Aorta (tissue), 5 donors: ENCODE data around the gene ZDHHC12. TPM values are rescaled to one million over a fixed set of nuclear protein-coding genes. Genes with fewer than 3 reads are reported as not detected.

Source experiments
- ATAC-seq: fragments of 200-7000 bp; cut with Tn5 transposase; one replicate; pipeline ENCODE4 v1.9.1; 2022; ENCODE audit warnings: moderate library complexity; ENCODE audit not compliant: low FRiP score
- DNase-seq, 2 donors: peaks; one replicate each; pipeline ENCODE4 v3.0.0-alpha.2; 2020
- H3K27ac ChIP-seq, 2 donors: one replicate each; pipeline ENCODE4 v1.5.1; 2013; ENCODE audit warnings: low read length in 2 of 2, mild to moderate bottlenecking in 2 of 2, moderate library complexity in 2 of 2, control low read depth in 1 of 2, inconsistent platforms in 1 of 2, low read depth in 1 of 2
- H3K27me3 ChIP-seq, 2 donors: one replicate each; pipeline ENCODE4 v1.6.1; 2013; ENCODE audit warnings: control low read depth in 1 of 2, low read length in 1 of 2, mild to moderate bottlenecking in 1 of 2, moderate library complexity in 1 of 2; ENCODE audit not compliant: insufficient read depth in 2 of 2, control insufficient read depth in 1 of 2
- H3K36me3 ChIP-seq, 2 donors: one replicate each; pipeline ENCODE4 v1.6.1; 2013; ENCODE audit warnings: control low read depth in 1 of 2, low read length in 1 of 2, mild to moderate bottlenecking in 1 of 2; ENCODE audit not compliant: insufficient read depth in 2 of 2, control insufficient read depth in 1 of 2
- H3K4me1 ChIP-seq, 2 donors: one replicate each; pipeline ENCODE4 v1.6.1; 2013; ENCODE audit warnings: low read length in 2 of 2, control low read depth in 1 of 2, mild to moderate bottlenecking in 1 of 2, moderate library complexity in 1 of 2; ENCODE audit not compliant: insufficient read depth in 2 of 2, control insufficient read depth in 1 of 2
- H3K4me3 ChIP-seq, 2 donors: one replicate each; pipeline ENCODE4 v1.5.1; 2013; ENCODE audit warnings: low read length in 2 of 2, control low read depth in 1 of 2, mild to moderate bottlenecking in 1 of 2
- H3K9me3 ChIP-seq: one replicate; pipeline ENCODE4 v1.6.1; 2013; ENCODE audit warnings: mild to moderate bottlenecking, low read length; ENCODE audit not compliant: control insufficient read depth
- WGBS, 2 donors: extraction: QIAGEN DNeasy Blood & Tissue Kit; methylation state at CpG; one replicate each; pipeline ENCODE4 v1.1.7; 2013; 5-methylcytosine and 5-hydroxymethylcytosine counted together
- intact Hi-C, 2 donors: fragments of 100-400 bp; cut with DNase I; formaldehyde crosslinking; loops; one replicate each; pipeline versions ENCODE4 v1.14.2 to v1.15.0; 2022
- polyA plus RNA-seq, 2 donors: library from polyadenylated mRNA; stranded (reverse); fragments of 200-250 nt; gene quantifications; one replicate each; pipeline ENCODE4 v1.2.3, GENCODE V29; 2013
- total RNA-seq, 2 donors: library from RNA; stranded (reverse); fragmentation: NEBNext Ultra II Directional; extraction: Animal tissue kit (Norgen Biotek cat#: 25700); gene quantifications; one replicate each; pipeline ENCODE4 v1.2.1, GENCODE V29; 2021
- donor health status: healthy with polysubstance abuse.
- donor health status: Bipolar disorder and iron deficiency.
- donor health status: DM: no; HTN: no; CAD: no.
- donor health status: DM: no; HTN: no; CAD: no.
- donor health status: DM: yes; HTN: yes; CAD: no.

The ZDHHC12 gene
- total and polyA plus RNA-seq, 4 donors, result 11.2 to 30.9 (median 17.2) TPM

DNA sequence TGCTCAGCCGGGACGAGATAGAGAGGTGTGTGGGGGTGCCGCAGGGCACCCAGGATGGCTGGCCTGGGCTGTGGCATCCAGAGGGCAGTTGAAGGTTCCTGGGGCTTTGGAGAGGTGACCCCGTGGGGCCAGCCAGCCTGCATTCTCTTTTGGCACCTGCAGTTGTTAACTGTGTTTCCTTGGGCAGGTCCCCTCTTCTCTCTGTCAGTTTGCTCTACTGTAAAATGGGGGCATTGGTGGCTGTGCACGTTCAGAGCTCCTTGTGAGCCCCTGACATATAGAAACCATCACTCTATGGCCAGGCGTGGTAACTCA lies 8.5 kb downstream of the ZDHHC12 start:
- Histone ChIP-seq H3K9me3 (no peaks in the 10 kb centered on the region), H3K4me1 (no peaks in the 10 kb centered on the region), H3K4me3 (no peak overlapping the region), H3K27me3 (no peaks in the 10 kb centered on the region), H3K36me3 (no peaks in the 10 kb centered on the region), H3K27ac (no peak overlapping the region)
- DNase-seq (peak in 1 of 2 donors; percentile 23), ATAC-seq (no peak)
- intact Hi-C loops, result no loop called here
- 90 to 94% methylated on average over 6 of the region's 6 CpGs for WGBS, 2 donors

- intact Hi-C loops, result no loop called here
- H3K4me1 ChIP-seq, result no peaks in the 10 kb centered on the region
- no peaks in the 10 kb centered on the region for H3K36me3 ChIP-seq
- H3K27me3 ChIP-seq, result no peaks in the 10 kb centered on the region
- ATAC-seq (no peak), DNase-seq (peak; percentile 21 to 45)
- H3K4me3 ChIP-seq, result no peak overlapping the region
- 88 to 90% methylated on average over 24 of the region's 24 CpGs for WGBS, 2 donors
- no peaks in the 10 kb centered on the region for H3K9me3 ChIP-seq
- no peak overlapping the region for H3K27ac ChIP-seq
Observed at GRCh38 chr9:128714586-128715435, 9.1 kb downstream of the ZDHHC12 start.

DNA sequence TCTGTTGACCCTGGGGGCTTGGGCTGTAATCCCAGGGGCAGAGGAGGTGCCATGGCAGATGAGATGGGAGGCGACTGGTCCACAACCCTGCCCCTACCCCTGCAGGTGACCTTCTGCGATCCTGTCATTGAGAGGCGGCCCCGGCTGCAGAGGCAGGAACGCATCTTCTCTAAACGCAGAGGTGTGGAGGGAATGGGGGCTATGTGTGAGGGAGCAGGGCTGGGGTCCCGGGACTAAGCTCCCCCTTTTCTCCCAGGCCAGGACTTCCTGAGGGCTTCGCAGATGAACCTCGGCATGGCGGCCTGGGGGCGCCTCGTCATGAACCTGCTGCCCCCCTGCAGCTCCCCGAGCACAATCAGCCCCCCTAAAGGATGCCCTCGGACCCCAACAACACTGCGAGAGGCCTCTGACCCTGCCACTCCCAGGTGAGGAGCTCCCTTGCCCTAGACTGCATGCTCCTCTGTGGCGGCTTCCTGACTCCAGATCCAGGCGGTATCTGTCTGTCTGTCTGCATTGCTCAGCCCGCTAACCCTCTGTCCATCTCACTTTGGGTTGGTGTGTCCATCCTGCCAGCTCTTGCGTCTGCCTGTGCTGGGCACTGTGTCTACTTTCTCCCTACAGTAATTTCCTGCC lies 9.9 kb downstream of the ZDHHC12 start:
- Histone ChIP-seq H3K4me1 (no peaks in the 10 kb centered on the region), H3K36me3 (no peaks in the 10 kb centered on the region), H3K4me3 (no peak overlapping the region), H3K9me3 (no peaks in the 10 kb centered on the region), H3K27ac (no peak overlapping the region), H3K27me3 (no peaks in the 10 kb centered on the region)
- 94% methylated on average over 19 of the region's 19 CpGs for WGBS, 2 donors
- intact Hi-C loops, result no loop called here
- DNase-seq (peak; percentile 35 to 60), ATAC-seq (no peak)

DNA sequence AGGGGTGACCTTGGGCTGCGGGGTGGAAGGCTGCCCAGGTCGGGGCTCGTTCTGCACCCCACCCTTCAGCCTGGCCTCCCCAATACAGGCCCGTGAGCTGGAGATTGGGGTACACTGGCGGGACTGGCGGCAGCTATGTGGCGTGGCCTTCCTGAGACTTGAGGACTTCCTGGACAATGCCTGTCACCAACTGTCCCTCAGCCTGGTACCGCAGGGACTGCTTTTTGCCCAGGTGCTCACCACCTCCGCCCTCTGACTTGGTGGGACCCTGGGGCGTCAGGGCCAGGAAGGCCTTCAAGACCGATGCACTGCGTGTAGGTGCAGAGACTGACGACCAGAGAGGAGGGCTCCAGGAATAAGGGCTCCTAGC lies 10.5 kb downstream of the ZDHHC12 start:
- 95 to 97% methylated on average over 13 of the region's 13 CpGs for WGBS, 2 donors
- H3K9me3 ChIP-seq, result no peaks in the 10 kb centered on the region
- no peak overlapping the region for H3K4me3 ChIP-seq
- peak; percentile 35 to 54 for DNase-seq
- intact Hi-C loops, result no loop called here
- H3K4me1 ChIP-seq, result no peaks in the 10 kb centered on the region
- no peaks in the 10 kb centered on the region for H3K36me3 ChIP-seq
- H3K27me3 ChIP-seq, result no peaks in the 10 kb centered on the region
- H3K27ac ChIP-seq, result no peak overlapping the region
- ATAC-seq, result no peak

- ATAC-seq (peak; percentile 22), DNase-seq (peak; percentile 25 to 67)
- Histone ChIP-seq H3K9me3 (no peaks in the 10 kb centered on the region), H3K27ac (no peak overlapping the region), H3K27me3 (no peaks in the 10 kb centered on the region), H3K4me3 (no peak overlapping the region), H3K4me1 (no peaks in the 10 kb centered on the region), H3K36me3 (no peaks in the 10 kb centered on the region)
- intact Hi-C loops, result no loop called here
- 94% methylated on average over 26 of the region's 26 CpGs for whole genome bisulfite sequencing, 2 donors
Observed at GRCh38 chr9:128712451-128713410, 11.2 kb downstream of the ZDHHC12 start.

DNA sequence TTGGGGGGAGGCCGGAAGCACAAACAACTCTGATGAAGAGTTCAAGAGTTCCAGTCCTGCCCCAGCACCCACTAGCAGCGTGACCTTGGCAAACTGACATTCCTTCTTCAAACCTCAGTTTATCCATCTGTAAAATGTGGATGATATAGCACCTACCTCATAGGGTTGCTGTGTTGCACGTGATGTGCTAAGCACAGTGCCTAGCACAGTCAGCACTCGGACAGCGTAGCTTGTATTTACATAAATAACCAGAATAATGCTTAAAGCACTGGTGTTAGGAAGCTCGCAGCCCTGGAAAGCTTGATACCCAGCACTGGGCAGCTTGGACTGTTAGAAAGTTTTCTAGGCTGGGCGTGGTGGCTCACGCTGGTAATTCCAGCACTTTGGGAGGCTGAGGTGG lies 16.5 kb downstream of the ZDHHC12 start:
- 92 to 96% methylated on average over 8 of the region's 8 CpGs for WGBS, 2 donors
- no peak overlapping the region for H3K4me3 ChIP-seq
- no peaks in the 10 kb centered on the region for H3K4me1 ChIP-seq
- DNase-seq (peak in 1 of 2 donors; percentile 20), ATAC-seq (no peak)
- no peaks in the 10 kb centered on the region for H3K27me3 ChIP-seq
- intact Hi-C loops, result no loop called here
- no peaks in the 10 kb centered on the region for H3K9me3 ChIP-seq
- H3K36me3 ChIP-seq, result no peaks in the 10 kb centered on the region
- no peak overlapping the region for H3K27ac ChIP-seq

DNA sequence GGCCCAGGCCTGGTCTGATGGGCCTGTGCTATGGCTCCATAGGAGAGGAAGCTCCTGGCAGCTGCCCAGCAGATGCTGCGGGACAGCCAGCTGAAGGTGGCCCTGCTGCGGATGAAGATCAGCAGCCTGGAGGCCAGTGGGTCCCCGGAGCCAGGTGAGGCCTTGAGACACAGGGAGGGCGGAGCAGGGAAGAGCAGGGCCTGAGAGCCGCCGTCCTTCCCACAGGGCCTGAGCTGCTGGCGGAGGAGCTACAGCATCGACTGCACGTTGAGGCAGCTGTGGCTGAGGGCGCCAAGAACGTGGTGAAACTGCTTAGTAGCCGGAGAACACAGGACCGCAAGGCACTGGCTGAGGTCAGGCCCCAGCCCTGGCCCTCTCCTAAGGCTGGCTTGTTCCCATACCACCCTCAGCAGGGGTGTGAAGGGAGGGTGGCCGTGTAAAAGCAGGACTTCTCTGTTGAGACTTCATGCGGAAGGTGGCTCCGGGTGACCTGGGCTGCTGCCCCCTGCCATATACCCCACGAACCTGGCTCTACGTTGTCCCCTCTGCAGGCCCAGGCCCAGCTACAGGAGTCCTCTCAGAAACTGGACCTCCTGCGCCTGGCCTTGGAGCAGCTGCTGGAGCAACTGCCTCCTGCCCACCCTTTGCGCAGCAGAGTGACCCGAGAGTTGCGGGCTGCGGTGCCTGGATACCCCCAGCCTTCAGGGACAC lies 17.1 kb downstream of the ZDHHC12 start:
- Histone ChIP-seq H3K4me3 (no peak overlapping the region), H3K36me3 (no peaks in the 10 kb centered on the region), H3K27me3 (no peaks in the 10 kb centered on the region), H3K9me3 (no peaks in the 10 kb centered on the region), H3K27ac (no peak overlapping the region), H3K4me1 (no peaks in the 10 kb centered on the region)
- DNase-seq (peak; percentile 35 to 68), ATAC-seq (no peak)
- 85 to 89% methylated on average over 23 of the region's 23 CpGs for WGBS, 2 donors
- intact Hi-C loops, result no loop called here

- Histone ChIP-seq H3K27me3 (no peaks in the 10 kb centered on the region), H3K4me1 (no peaks in the 10 kb centered on the region), H3K4me3 (no peak overlapping the region), H3K27ac (no peak overlapping the region), H3K36me3 (no peaks in the 10 kb centered on the region), H3K9me3 (no peaks in the 10 kb centered on the region)
- ATAC-seq (no peak), DNase-seq (peak in 1 of 2 donors; percentile 17)
- 90 to 100% methylated on average over 1 of the region's 1 CpG for WGBS, 2 donors
- intact Hi-C loops, result no loop called here
Observed at GRCh38 chr9:128706045-128706444, 17.9 kb downstream of the ZDHHC12 start.
